Liver (tissue), 9 donors: ENCODE measurements around the gene WHAMM. TPM values are rescaled to one million over a fixed set of nuclear protein-coding genes. Genes with fewer than 3 reads are reported as not detected.
"Not testable (repeated sequence)": the region's sequence is repeated elsewhere in the genome, so short reads cannot be mapped to it uniquely, and the experiment has no call there.

Experiments
- DNase-seq: peaks from one replicate; pipeline ENCODE4 v3.0.0-alpha.2; 2017; ENCODE audit warnings: low spot score
- H3K27ac ChIP-seq, 2 donors: one replicate each; pipeline ENCODE4 v1.7.0; 2013; ENCODE audit warnings: inconsistent platforms in 2 of 2, low read length in 2 of 2, control low read depth in 1 of 2, low read depth in 1 of 2, mild to moderate bottlenecking in 1 of 2
- H3K27me3 ChIP-seq, 4 donors: one replicate each; pipeline versions ENCODE4 v1.6.1 to v1.7.0; 2013; ENCODE audit warnings: low read length in 3 of 4, inconsistent platforms in 1 of 4, mild to moderate bottlenecking in 1 of 4, moderate library complexity in 1 of 4; ENCODE audit not compliant: control insufficient read depth in 4 of 4, insufficient read depth in 4 of 4
- H3K36me3 ChIP-seq, 4 donors: one replicate each; pipeline versions ENCODE4 v1.6.1 to v1.7.0; 2013; ENCODE audit warnings: low read length in 3 of 4, mild to moderate bottlenecking in 3 of 4, low read depth in 1 of 4, moderate library complexity in 1 of 4; ENCODE audit not compliant: control insufficient read depth in 4 of 4, insufficient read depth in 3 of 4
- H3K4me1 ChIP-seq, 4 donors: one replicate each; pipeline versions ENCODE4 v1.6.1 to v1.7.0; 2013; ENCODE audit warnings: low read length in 3 of 4, mild to moderate bottlenecking in 3 of 4, moderate library complexity in 1 of 4; ENCODE audit not compliant: control insufficient read depth in 4 of 4, insufficient read depth in 4 of 4
- H3K4me3 ChIP-seq, 3 donors: one replicate each; pipeline versions ENCODE4 v1.6.1 to v1.7.0; 2013; ENCODE audit warnings: low read length in 3 of 3, control low read depth in 1 of 3, low read depth in 1 of 3, mild to moderate bottlenecking in 1 of 3
- H3K9ac ChIP-seq, 2 donors: one replicate each; pipeline ENCODE4 v1.7.0; 2013; ENCODE audit warnings: low read length in 2 of 2, mild to moderate bottlenecking in 2 of 2, moderate library complexity in 2 of 2, control low read depth in 1 of 2, low read depth in 1 of 2
- H3K9me3 ChIP-seq, 4 donors: one replicate each; pipeline versions ENCODE4 v1.6.1 to v1.7.0; 2013; ENCODE audit warnings: low read length in 3 of 4; ENCODE audit not compliant: control insufficient read depth in 4 of 4
- EGR1 ChIP-seq, 2 donors: IDR thresholded peaks; 2 replicates each; pipeline ENCODE4 v1.6.1; 2016 to 2018; ENCODE audit warnings: antibody characterized with exemption in 2 of 2, low read depth in 2 of 2
- FOXA1 ChIP-seq: IDR thresholded peaks from 2 replicates; pipeline ENCODE4 v1.6.1; 2016; ENCODE audit warnings: antibody characterized with exemption
- FOXA2 ChIP-seq: IDR thresholded peaks from 2 replicates; pipeline ENCODE4 v1.6.1; 2016; ENCODE audit warnings: antibody characterized with exemption
- GABPA ChIP-seq, 2 donors: IDR thresholded peaks in 1 of 2; conservative IDR thresholded peaks in 1 of 2; 2 replicates each; pipeline ENCODE4 v1.6.1; 2016; ENCODE audit warnings: antibody characterized with exemption in 2 of 2, mild to moderate bottlenecking in 1 of 2, moderate library complexity in 1 of 2
- HNF4A ChIP-seq, 2 donors: conservative IDR thresholded peaks; 2 replicates each; pipeline ENCODE4 v1.6.1; 2016; ENCODE audit warnings: antibody characterized with exemption in 2 of 2, mild to moderate bottlenecking in 2 of 2
- HNF4G ChIP-seq: IDR thresholded peaks from 2 replicates; pipeline ENCODE4 v1.6.1; 2016; ENCODE audit warnings: antibody characterized with exemption
- JUND ChIP-seq, 2 donors: IDR thresholded peaks; 2 replicates each; pipeline ENCODE4 v1.6.1; 2016; ENCODE audit warnings: antibody characterized with exemption in 2 of 2
- NR2F2 ChIP-seq: IDR thresholded peaks from 2 replicates; pipeline ENCODE4 v1.6.1; 2016; ENCODE audit warnings: antibody characterized with exemption
- RAD21 ChIP-seq, 2 donors: IDR thresholded peaks; 2 replicates each; pipeline ENCODE4 v1.6.1; 2016; ENCODE audit warnings: antibody characterized with exemption in 2 of 2, mild to moderate bottlenecking in 2 of 2
- RXRA ChIP-seq, 2 donors: IDR thresholded peaks; 2 replicates each; pipeline ENCODE4 v1.6.1; 2017 to 2018; ENCODE audit warnings: antibody characterized with exemption in 2 of 2, mild to moderate bottlenecking in 1 of 2
- SP1 ChIP-seq: IDR thresholded peaks from 2 replicates; pipeline ENCODE4 v1.6.1; 2018; ENCODE audit warnings: antibody characterized with exemption, mild to moderate bottlenecking
- TAF1 ChIP-seq: conservative IDR thresholded peaks from 2 replicates; pipeline ENCODE4 v1.6.1; 2016; ENCODE audit warnings: antibody characterized with exemption, mild to moderate bottlenecking
- YY1 ChIP-seq: IDR thresholded peaks from 2 replicates; pipeline ENCODE4 v1.6.1; 2016; ENCODE audit warnings: antibody characterized with exemption, mild to moderate bottlenecking
- WGBS: extraction: QIAGEN DNeasy Blood & Tissue Kit; methylation state at CpG from one replicate; pipeline ENCODE4 v1.1.7; 2013; 5-methylcytosine and 5-hydroxymethylcytosine counted together
- polyA plus RNA-seq, 2 donors: library from polyadenylated mRNA; stranded (reverse) in 1 of 2; unstranded in 1 of 2; fragments of 200-250 nt in 1 of 2; fragments of >200 nt in 1 of 2; fragmentation: Nextera tagmentation in 1 of 2; extraction: Ambion mirVana in 1 of 2; gene quantifications; one replicate each; pipeline versions ENCODE4 v1.2.1 to v1.2.3, GENCODE V29; 2013 to 2015
- total RNA-seq, 2 donors: library from RNA; depleted of rRNA; stranded (reverse); fragments of >200 nt; gene quantifications; one replicate each; pipeline ENCODE4 v1.2.3, GENCODE V29; 2014
- TF ChIP-seq, protein P1 (sequence below): IDR thresholded peaks from 2 replicates; pipeline ENCODE4 v1.6.1; 2016; ENCODE audit warnings: antibody characterized with exemption
- TF ChIP-seq, protein P2 (sequence below): IDR thresholded peaks from 2 replicates; pipeline ENCODE4 v1.6.1; 2016; ENCODE audit warnings: antibody characterized with exemption, mild to moderate bottlenecking
- TF ChIP-seq, protein P3 (sequence below): IDR thresholded peaks from 2 replicates; pipeline ENCODE4 v1.6.1; 2016; ENCODE audit warnings: antibody characterized with exemption
- TF ChIP-seq, protein P4 (sequence below): fragments of 150-350 bp; IDR thresholded peaks from 2 replicates; pipeline ENCODE4 v1.5.1; 2017; ENCODE audit warnings: improper control_type of control experiment, low read depth, low read length; ENCODE audit not compliant: missing input control
- TF ChIP-seq, protein P5 (sequence below): IDR thresholded peaks from 2 replicates; pipeline ENCODE4 v1.6.1; 2016; ENCODE audit warnings: antibody characterized with exemption
- donor health status: healthy.
- donor health status: healthy.
- donor health status: healthy.
- donor health status: healthy.
- donor health status: healthy.

Gene WHAMM
- total and polyA plus RNA-seq, 4 donors = 2.5 to 4.0 (median 3.2) TPM

DNA sequence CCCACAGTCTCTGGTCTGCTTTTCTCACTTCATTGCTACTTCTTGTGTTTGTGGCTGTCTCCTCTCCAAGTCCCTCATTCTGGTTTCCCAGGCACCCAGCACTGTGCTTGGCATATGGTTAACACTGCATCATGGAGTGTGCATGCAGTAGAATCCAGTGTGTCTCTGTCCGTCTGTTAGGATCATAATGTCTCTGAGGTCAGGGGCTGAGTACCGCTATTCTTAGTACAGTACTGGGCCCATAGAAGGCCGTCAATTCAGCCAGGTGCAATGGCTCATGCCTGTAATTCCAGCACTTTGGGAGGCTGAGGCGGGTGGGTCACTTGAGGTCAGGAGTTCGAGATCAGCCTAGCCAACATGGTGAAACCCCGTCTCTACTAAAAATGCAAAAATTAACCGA, 43.2 kb upstream of the WHAMM start:
- not testable (repeated sequence) for H3K4me3 ChIP-seq, H3K27ac ChIP-seq, H3K9me3 ChIP-seq, H3K9ac ChIP-seq, DNase-seq, H3K4me1 ChIP-seq, H3K27me3 ChIP-seq, H3K36me3 ChIP-seq
- WGBS = 97% methylated on average over 7 of the region's 7 CpGs

DNA sequence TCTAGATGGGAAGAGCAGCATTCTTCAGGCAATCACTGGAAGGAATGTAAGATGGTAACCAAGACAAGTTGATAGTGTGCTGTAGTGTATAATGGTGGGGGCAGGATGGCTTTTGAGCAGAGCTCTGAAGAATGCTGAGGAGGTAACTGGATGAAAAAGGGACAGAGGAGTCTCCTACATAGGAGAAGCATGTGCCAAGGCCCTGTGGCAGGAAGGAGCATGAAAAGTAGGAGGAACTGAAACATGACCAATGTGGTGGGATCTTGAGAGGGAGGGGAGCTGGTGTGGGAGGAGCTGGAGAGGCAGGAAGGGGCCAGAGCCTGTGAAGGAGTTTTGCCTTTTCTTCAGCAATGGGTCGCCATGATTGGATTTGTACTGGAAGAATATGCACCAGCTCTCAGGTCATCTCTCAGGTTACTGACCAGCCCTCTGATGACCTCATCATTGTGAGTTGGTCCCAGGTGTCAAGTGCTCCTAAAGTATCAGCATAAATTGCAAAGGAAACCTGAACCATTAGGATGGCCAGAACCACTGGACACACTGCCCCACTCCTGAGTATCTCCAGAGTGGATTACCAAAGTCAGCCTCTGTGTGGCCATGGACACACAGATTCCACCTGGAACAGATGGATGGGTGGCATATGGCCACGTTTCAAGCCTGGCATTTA, 42.1 kb upstream of the WHAMM start:
- Histone ChIP-seq H3K36me3 (peaks cover 0 to 3% (median 0%) of the 10 kb centered on the region in 4 donors), H3K9me3 (no peaks in the 10 kb centered on the region), H3K4me1 (no peaks in the 10 kb centered on the region), H3K27ac (no peak overlapping the region), H3K27me3 (no peaks in the 10 kb centered on the region), H3K9ac (no peak overlapping the region), H3K4me3 (no peak overlapping the region)
- no peak for DNase-seq
- WGBS = 93% methylated on average over 2 of the region's 2 CpGs
- no peak for TF ChIP-seq RAD21 (IDR thresholded peaks at IDR 0.05)
- no peak for TF ChIP-seq YY1
- TF ChIP-seq FOXA1 = no peak

DNA sequence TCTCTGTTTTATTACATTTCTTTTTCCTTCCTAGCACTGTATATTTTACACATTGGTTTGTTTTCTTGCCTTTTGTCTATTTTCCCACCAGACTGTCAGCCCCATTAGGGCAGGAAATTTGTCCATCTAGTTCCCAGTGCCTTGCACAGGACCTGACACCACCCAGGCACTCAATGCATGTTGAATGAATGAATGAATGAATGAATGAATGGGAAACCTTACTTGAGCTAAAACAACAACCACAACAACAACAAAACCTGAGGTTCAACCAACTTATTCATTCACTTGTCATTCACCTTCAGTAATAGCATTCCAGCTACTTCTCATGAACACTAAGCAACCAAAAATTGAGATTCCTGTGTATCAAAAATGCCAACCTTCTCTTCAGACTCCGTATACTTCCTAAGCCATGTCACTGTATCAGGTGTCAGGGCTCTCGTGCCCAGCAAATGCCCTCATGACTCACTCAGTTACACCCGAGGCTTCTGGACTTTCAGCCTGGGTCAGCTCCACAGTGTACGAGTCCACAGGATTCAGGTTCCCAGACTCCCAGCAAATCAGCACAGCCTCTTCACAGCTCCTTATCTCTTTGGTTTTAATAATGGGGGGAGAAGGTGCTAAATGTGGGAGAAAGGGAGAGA, 40.9 kb upstream of the WHAMM start:
- WGBS = 89% methylated on average over 4 of the region's 4 CpGs
- no peaks in the 10 kb centered on the region for H3K27me3 ChIP-seq
- H3K27ac ChIP-seq = no peak overlapping the region
- no peak overlapping the region for H3K4me3 ChIP-seq
- DNase-seq = no peak
- no peaks in the 10 kb centered on the region for H3K9me3 ChIP-seq
- H3K9ac ChIP-seq = no peak overlapping the region
- H3K4me1 ChIP-seq = no peaks in the 10 kb centered on the region
- TF ChIP-seq, protein P1, sequence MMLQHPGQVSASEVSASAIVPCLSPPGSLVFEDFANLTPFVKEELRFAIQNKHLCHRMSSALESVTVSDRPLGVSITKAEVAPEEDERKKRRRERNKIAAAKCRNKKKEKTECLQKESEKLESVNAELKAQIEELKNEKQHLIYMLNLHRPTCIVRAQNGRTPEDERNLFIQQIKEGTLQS = no peak
- no peak for TF ChIP-seq FOXA2
- TF ChIP-seq JUND (IDR thresholded peaks at IDR 0.05) = no peak
- TF ChIP-seq RXRA (IDR thresholded peaks at IDR 0.05) = no peak
- no peak for TF ChIP-seq EGR1 (IDR thresholded peaks at IDR 0.05; ENCODE audit: low read depth in 2 of 2)
- TF ChIP-seq TAF1 = no peak
- TF ChIP-seq, protein P2, sequence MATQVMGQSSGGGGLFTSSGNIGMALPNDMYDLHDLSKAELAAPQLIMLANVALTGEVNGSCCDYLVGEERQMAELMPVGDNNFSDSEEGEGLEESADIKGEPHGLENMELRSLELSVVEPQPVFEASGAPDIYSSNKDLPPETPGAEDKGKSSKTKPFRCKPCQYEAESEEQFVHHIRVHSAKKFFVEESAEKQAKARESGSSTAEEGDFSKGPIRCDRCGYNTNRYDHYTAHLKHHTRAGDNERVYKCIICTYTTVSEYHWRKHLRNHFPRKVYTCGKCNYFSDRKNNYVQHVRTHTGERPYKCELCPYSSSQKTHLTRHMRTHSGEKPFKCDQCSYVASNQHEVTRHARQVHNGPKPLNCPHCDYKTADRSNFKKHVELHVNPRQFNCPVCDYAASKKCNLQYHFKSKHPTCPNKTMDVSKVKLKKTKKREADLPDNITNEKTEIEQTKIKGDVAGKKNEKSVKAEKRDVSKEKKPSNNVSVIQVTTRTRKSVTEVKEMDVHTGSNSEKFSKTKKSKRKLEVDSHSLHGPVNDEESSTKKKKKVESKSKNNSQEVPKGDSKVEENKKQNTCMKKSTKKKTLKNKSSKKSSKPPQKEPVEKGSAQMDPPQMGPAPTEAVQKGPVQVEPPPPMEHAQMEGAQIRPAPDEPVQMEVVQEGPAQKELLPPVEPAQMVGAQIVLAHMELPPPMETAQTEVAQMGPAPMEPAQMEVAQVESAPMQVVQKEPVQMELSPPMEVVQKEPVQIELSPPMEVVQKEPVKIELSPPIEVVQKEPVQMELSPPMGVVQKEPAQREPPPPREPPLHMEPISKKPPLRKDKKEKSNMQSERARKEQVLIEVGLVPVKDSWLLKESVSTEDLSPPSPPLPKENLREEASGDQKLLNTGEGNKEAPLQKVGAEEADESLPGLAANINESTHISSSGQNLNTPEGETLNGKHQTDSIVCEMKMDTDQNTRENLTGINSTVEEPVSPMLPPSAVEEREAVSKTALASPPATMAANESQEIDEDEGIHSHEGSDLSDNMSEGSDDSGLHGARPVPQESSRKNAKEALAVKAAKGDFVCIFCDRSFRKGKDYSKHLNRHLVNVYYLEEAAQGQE = no peak
- no peak for TF ChIP-seq SP1
- no peak for TF ChIP-seq NR2F2
- no peak for TF ChIP-seq HNF4A (conservative IDR thresholded peaks at IDR 0.05)
- no peak for TF ChIP-seq RAD21 (IDR thresholded peaks at IDR 0.05)
- TF ChIP-seq, protein P3, sequence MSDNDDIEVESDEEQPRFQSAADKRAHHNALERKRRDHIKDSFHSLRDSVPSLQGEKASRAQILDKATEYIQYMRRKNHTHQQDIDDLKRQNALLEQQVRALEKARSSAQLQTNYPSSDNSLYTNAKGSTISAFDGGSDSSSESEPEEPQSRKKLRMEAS = no peak
- no peak for TF ChIP-seq GABPA (IDR thresholded peaks at IDR 0.05 in 1 of 2, conservative IDR thresholded peaks at IDR 0.05 in 1 of 2)
- TF ChIP-seq YY1 = no peak
- no peak for TF ChIP-seq FOXA1
- TF ChIP-seq, protein P4, sequence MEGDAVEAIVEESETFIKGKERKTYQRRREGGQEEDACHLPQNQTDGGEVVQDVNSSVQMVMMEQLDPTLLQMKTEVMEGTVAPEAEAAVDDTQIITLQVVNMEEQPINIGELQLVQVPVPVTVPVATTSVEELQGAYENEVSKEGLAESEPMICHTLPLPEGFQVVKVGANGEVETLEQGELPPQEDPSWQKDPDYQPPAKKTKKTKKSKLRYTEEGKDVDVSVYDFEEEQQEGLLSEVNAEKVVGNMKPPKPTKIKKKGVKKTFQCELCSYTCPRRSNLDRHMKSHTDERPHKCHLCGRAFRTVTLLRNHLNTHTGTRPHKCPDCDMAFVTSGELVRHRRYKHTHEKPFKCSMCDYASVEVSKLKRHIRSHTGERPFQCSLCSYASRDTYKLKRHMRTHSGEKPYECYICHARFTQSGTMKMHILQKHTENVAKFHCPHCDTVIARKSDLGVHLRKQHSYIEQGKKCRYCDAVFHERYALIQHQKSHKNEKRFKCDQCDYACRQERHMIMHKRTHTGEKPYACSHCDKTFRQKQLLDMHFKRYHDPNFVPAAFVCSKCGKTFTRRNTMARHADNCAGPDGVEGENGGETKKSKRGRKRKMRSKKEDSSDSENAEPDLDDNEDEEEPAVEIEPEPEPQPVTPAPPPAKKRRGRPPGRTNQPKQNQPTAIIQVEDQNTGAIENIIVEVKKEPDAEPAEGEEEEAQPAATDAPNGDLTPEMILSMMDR = no peak
- TF ChIP-seq HNF4G = no peak
- TF ChIP-seq, protein P5, sequence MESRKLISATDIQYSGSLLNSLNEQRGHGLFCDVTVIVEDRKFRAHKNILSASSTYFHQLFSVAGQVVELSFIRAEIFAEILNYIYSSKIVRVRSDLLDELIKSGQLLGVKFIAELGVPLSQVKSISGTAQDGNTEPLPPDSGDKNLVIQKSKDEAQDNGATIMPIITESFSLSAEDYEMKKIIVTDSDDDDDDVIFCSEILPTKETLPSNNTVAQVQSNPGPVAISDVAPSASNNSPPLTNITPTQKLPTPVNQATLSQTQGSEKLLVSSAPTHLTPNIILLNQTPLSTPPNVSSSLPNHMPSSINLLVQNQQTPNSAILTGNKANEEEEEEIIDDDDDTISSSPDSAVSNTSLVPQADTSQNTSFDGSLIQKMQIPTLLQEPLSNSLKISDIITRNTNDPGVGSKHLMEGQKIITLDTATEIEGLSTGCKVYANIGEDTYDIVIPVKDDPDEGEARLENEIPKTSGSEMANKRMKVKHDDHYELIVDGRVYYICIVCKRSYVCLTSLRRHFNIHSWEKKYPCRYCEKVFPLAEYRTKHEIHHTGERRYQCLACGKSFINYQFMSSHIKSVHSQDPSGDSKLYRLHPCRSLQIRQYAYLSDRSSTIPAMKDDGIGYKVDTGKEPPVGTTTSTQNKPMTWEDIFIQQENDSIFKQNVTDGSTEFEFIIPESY = no peak
- H3K36me3 ChIP-seq = peaks cover 0 to 3% (median 0%) of the 10 kb centered on the region in 4 donors
